ENCODE results near the gene THRAP3.

Gene THRAP3

GRCh38 chr1:36352910-36353878 lies 129.0 kb downstream of the THRAP3 start:
- peak; percentile 51 for DNase-seq (ENCODE audit: low read depth)

GRCh38 chr1:36354486-36354885 lies 130.2 kb downstream of the THRAP3 start:
- DNase-seq (ENCODE audit: low read depth), result no peak
